ENCODE data around the gene MGAT3.

DNA sequence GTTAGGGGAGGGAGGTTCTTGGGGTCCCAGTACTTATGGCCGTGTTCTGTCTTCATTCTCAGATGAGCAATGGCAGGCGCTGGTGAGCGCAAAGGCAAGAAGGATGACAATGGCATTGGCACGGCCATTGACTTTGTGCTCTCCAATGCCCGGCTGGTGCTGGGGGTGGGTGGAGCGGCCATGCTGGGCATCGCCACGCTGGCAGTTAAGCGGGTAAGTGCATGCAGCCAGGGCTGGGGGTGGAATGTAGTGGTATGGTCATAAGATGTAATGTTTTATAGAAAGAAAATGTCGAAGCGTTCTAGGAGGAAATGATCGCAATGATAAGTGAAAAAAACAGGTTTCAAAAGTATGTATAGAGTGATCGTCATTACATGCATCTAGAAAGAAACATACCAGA lies 54.4 kb downstream of the MGAT3 start:
- TF ChIP-seq, protein P1, sequence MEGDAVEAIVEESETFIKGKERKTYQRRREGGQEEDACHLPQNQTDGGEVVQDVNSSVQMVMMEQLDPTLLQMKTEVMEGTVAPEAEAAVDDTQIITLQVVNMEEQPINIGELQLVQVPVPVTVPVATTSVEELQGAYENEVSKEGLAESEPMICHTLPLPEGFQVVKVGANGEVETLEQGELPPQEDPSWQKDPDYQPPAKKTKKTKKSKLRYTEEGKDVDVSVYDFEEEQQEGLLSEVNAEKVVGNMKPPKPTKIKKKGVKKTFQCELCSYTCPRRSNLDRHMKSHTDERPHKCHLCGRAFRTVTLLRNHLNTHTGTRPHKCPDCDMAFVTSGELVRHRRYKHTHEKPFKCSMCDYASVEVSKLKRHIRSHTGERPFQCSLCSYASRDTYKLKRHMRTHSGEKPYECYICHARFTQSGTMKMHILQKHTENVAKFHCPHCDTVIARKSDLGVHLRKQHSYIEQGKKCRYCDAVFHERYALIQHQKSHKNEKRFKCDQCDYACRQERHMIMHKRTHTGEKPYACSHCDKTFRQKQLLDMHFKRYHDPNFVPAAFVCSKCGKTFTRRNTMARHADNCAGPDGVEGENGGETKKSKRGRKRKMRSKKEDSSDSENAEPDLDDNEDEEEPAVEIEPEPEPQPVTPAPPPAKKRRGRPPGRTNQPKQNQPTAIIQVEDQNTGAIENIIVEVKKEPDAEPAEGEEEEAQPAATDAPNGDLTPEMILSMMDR (IDR thresholded peaks at IDR 0.05; ENCODE audit: insufficient read depth, low read length, poor library complexity, severe bottlenecking): no peak
- no peak for TF ChIP-seq EZH2phosphoT487 (conservative IDR thresholded peaks at IDR 0.05; ENCODE audit: low read length)

All from SU-DHL-6 (cell line).